Renal cortex interstitium (tissue), 11 donors: ENCODE measurements around the gene PAQR7. TPM values are rescaled to one million over a fixed set of nuclear protein-coding genes. Genes with fewer than 3 reads are reported as not detected.
A peak's percentile ranks its signal among the peaks of the same experiment; 100 is the strongest.

ENCODE experiments used
- DNase-seq, 11 donors: peaks; one replicate each; pipeline ENCODE4 v3.0.0-alpha.2; 2013; ENCODE audit warnings: low read depth in 9 of 11, low spot score in 4 of 11; ENCODE audit errors: extremely low read depth in 1 of 11
- polyA plus RNA-seq, 3 donors: library from polyadenylated mRNA; unstranded; fragments of 120-200 nt; gene quantifications; one replicate each; pipeline ENCODE4 v1.2.1, GENCODE V29; 2013; ENCODE audit not compliant: insufficient read length in 3 of 3

Gene PAQR7
- polyA plus RNA-seq, 3 donors = 26.2 to 38.4 (median 27.0) TPM

DNA sequence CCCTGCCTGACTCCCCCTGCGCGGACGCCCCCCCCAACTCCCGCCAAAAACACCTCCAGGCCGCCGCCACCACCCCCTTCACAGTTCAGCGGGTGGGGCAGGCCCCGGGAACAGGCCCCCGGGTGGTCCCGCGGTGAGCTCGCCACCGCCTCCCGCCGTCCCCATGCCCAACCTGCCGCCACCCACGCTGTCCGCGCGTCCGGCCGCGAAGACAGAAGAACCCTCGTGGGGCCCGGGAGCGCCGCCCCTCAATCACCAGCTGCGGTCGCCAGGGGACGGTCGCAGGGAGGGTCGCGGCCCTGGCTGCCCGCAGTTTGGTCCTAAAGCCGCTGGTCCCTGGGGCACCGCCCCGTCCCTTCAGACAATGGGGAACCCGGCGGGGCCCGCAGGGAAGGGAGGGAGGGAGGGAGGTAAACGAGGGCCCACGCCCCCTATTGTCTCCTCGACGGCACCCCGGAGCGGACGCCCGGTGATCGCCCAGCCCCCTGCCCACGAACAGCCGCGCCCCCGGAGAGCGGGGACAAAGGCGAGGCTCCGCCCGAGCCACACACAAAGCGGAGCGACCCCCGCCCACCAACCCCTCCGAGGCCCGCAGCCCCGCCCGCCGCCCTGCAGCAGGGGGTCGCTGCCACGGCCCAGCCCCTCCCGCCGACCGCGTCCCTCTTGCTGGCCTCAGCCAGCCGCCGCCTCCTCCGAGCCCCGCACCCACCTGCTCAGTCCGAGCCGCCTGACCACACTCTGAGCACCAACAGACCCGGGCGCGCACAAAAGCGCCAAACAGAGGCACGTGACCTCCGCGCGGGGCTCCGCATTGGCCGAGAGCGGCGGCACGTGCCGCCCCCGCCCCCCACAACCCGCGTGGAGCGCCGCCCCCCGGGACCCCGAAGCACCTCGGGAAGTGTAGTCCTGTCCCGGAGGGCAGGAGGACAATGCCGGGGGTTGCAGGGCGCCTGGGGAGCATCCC lies 30.5 kb upstream of the PAQR7 start, which contains the start of gene STMN1:
TSS of gene STMN1 (minus strand) at position 740 of the 964 bp plus-strand sequence. CDS start 1,743 bp downstream, outside the sequence.
- DNase-seq = peak; percentile 80 to 97 (median 94)

GRCh38 chr1:25904943-25905679 lies 29.6 kb upstream of the PAQR7 start:
- peak; percentile 81 to 93 (median 90) for DNase-seq

DNA sequence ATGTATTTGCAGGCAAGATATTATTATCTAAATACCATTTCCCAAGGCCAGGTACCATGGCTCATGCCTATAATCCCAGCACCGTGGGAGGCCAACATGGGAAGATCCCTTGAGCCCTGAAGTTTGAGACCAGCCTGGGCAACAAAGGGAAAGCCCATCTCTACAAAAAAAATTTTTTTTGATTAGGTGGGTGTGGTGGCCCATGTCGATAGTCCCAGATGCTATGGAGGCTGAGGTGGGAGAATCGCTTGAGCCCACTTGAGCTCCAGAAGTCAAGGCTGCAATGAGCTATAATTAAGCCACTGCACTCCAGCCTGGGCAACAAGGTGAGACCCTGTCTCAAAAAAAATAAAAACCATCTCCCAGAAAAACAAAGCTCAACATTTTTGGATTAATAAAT lies 28.5 kb upstream of the PAQR7 start:
- no peak for DNase-seq

GRCh38 chr1:25902462-25902861 lies 27.0 kb upstream of the PAQR7 start:
- no peak for DNase-seq

GRCh38 chr1:25900219-25900618 lies 24.7 kb upstream of the PAQR7 start:
- no peak for DNase-seq

GRCh38 chr1:25899792-25900191 lies 24.3 kb upstream of the PAQR7 start:
- no peak for DNase-seq

- no peak for DNase-seq
Measured at GRCh38 chr1:25898223-25899015, 22.9 kb upstream of the PAQR7 start.

GRCh38 chr1:25897754-25898153 lies 22.2 kb upstream of the PAQR7 start:
- DNase-seq = no peak

GRCh38 chr1:25896266-25896665 lies 20.8 kb upstream of the PAQR7 start:
- DNase-seq = no peak

DNA sequence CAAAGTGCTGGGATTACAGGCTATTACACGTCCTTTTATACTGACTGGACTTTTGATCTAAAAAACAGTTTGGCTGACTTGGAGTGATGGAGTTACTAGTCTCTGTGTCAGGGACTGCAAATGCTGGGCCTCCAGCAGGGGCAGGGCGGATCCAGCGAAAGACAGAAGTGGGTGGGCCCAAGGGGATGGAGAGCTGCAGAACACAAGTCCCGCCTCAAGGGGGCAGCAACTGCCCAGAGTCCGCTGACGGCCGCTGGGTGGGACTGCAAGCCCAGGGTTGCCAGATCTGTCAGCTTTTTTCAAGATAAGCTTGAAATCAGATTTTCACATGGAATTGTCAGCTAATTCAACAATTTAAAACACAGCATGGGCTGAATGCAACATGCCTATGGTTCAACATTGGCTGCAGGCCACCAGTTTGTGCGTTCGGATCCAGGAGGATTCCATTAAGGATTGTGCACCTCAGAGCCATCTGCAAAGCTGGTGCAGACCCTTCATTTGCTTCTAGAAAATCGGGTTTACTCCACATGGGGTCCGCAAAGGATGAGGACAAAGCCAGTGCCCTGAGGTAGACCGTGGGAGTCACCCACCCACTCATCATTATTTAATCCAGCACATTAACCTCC lies 20.0 kb upstream of the PAQR7 start:
- DNase-seq = peak in 9 of 11 donors; percentile 85 to 91 (median 90)

GRCh38 chr1:25893116-25893515 lies 17.6 kb upstream of the PAQR7 start:
- no peak for DNase-seq

DNA sequence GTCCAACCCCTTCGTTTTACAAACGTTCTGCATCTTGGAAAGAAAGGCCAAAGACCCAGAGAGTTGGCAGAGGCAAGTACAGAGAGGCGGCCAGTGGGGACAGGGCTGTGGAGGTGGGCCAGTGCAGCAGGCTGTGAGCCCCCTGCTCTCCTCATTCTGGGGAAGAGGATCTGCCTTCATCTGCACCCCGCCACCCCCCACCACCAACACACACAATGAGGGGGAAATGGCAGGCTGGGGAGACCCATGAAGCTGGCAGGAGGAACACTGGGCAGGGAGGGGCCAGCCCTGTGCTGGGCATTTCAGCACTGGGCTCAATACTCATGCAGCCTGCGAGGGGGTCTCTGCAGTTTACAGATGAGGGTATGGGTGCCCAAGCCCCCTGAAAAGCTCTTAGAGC lies 16.1 kb upstream of the PAQR7 start:
- no peak for DNase-seq

DNA sequence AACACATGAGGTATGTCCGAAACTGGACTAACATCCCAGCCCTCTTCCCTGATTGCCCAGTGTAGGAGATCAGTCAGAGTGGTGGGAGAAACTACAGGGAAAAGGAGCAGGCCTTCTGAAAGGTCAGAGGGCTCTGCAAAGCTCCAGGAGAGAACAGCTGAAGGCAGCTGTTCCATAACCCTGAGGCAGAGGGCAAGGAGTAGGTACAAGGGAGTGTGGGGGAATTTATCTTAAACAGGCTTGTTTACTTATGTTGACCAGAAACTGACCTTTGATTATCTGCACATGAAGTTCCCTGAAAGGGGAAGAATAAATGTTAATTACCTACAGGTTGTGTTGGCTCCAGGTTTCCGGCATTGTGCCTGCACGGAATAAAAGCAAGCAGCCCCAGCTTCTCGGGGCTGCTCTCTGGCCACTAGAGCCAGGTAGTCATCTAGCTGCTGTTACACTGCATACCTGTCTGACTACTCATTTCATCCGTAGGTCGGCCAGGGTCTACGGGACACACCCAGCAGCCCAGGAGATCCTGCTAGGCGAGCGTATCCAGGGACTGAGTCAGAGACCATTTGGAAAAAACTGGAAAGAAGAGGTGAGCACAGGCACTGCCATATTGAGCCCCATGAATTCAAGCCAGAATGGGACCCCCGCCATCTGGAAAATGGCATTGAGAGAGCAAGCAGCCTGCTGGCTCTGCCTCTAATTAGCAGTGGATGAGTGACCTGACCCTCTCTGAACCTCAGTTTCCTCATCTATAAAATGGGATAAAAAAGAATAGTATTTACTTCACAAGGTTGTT lies 14.9 kb upstream of the PAQR7 start:
- DNase-seq = no peak

GRCh38 chr1:25889470-25889869 lies 14.0 kb upstream of the PAQR7 start:
- DNase-seq = no peak

- no peak for DNase-seq
Measured at GRCh38 chr1:25888426-25888987, 13.0 kb upstream of the PAQR7 start.

- no peak for DNase-seq
Measured at GRCh38 chr1:25885602-25886001, 10.1 kb upstream of the PAQR7 start.

GRCh38 chr1:25881266-25881665 lies 5.8 kb upstream of the PAQR7 start:
- DNase-seq = no peak

DNA sequence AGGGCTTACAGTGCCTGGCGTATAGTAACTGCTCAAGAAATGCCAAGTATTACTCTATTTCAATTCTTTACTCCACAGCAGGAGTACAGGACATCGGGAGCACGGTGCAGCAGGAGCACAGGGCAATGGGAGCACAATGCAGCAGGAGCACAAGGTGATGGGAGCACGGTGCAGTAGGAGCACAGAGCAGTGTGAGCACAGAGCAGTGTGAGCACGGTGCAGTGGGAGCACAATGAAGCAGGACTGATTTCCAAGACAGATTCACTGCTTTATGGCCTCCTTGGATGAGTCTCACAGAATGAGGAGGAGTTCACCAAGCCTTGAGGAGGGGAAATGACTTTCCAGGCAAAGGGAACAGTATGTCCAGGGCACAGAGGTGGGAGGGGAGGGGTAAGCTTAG lies 5.0 kb upstream of the PAQR7 start:
- no peak for DNase-seq
